Islet precursor cell (in vitro differentiated cells): ENCODE results near the gene ACBD6.

Experiments used
- DNase-seq: peaks from one replicate; pipeline ENCODE4 v3.0.0-alpha.2; 2018

Gene ACBD6

DNA sequence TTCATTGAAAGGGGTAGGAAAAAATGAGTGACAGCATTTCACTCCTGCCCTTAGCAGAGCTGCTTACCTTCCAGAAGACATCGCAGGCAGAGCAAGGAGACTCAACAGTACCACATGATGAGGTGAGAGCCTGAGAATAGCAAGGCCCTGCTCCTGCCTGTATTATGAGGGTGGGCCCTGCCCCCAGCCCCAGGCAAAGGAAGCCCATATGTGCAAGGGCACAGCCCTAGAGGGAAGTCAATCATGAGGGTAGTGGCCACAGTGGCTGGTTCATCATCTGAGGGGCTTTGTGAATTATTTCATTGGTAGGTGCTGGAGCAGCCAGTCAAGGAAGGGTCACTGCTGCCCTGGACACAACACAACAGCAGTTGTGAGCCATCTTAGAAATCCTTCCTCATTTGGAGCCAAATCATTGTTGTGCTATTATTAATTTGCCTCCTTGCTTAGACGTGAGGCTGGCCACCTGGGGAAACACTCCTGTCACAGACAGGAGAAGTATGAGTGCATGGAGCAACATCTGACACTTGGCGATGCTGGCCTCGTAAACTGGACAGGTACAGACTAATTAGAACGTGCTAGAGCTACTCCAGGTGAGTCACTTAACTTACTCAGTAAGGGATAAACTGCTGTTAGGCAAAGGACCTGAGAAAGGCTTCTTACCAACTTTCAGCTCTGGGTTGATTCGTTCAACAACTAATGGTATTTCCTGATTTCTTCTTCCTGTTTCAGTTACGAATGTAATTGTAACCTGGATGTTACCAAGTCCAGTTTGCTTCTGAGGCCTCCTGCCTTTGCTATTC is 22.7 kb upstream of the ACBD6 start:
- no peak for DNase-seq

DNA sequence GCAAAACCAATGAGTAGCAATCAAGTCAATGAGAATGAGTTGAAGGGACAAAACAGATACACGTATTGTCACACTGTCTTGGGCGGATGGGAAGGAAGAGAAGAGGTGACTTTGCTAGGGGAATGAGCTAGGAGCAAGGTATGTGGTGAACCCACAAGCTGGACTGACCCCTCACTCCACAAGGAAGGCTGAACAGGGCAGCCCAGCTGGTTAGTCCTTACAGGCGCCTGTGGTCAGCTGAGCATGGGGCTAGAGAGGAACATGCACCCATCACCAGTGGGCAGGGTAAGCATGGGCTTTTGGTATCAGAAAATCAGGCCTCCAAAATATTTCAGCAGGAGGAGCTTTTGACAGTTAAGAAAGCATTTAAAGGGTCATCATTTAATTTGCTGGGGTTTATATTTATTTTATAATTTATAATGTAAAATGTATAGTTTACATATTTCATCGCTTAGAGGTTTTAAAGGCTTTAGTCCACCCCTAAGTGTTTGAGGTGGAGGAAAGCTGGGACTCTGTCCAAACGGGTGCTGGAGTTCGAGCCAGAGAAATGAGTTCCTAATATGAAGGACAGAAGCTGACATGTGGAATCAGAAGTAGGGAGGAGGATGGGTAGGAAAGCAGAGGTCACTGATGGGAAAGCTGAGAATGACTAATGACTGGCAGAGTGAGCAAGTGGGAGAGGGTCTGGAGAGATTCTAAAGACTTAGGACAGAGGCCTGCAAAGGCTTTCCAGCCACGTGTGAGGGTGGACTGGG is 22.0 kb upstream of the ACBD6 start:
- no peak for DNase-seq

DNA sequence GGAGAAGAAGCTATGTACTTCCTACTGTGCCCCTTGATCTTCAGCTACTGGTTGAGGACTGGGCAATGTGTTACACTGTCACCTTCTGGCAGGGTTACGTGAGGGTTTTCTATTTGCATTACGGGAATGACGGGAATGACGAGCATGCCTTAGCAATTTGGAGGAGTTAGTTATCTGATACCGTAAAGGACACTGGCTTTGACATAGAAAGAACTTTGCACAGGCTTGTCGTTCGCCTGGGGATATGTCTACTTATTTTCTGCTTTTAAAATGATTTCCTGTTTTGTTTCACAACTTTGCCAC is 19.8 kb upstream of the ACBD6 start:
- DNase-seq, result peak; percentile 91

DNA sequence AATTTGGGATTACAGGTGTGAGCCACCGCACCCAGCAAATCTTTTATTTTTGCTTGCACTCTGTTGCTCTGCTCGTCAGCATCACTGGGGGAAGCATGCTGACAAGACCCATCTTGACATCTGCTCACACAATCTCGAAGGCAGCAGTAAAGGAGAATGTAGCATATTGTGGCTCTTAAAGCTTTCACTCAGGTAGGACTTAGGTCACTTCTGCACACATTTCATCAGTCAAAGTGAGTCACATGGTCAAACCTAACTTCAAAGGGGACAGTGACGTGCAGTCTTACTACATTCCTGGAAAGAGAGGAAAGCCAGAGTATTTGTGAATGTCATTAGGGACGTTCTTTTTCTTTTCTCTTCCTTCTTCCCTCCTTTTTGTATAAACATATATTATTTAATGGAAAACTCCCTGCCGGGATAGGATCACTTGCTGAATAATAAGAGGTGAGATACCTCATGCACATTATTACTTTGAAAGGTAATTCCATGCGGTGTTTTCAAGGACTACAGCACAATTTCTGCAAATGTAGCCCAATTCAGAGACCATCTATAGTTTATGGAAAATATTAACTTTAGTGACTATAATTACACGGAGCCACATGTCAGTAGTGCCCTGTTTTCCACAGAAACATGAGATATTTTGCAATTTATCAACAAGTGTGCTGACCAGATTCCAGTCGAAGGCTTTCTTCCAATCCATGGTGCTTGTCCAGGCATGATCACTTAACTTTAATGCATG is 19.3 kb upstream of the ACBD6 start:
- peak; percentile 87 for DNase-seq

DNA sequence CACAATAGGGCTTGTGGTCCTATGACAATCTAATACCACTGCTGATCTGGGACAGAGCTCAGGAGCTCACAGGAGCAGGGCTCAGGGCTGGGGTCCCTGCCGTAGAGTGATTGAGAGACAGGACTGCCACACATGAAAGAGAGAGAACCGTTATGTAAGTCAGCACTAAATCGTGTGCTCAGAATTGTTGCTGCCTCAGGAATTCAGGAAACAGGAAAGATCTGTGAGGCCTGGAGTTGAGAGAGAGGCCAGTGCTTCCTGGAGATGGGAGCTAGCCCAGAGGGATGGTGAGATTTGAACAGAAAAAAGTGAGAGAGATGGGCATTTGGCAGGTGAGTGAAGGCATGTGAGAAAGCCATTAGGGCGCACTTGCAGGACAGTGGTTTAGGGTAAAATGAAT is 17.5 kb upstream of the ACBD6 start:
- DNase-seq, result no peak

DNA sequence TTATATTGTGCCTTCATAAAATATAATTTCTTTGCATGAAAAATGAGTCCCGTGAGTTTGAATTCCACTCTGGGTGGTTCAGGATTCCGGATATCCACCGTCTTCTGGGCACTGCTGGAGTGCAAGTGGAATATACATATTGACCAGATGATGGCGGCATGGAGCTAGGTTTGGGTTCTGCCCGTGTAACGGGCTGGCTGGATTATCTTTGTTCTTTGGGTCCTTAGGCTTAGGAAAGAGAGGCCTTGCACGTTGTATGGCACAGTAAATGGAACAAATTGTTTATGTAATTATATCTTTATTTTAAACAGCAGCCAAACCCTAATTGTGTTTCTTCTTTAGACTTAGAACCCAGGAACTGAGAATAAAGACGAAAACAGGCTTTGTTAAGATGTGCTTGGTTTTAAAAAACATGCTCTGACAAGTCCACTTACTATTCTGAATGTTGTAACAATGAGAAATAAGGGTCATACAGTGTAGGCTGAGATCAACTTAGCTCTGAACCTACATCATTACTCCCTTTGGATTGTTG is 13.5 kb upstream of the ACBD6 start:
- DNase-seq, result peak; percentile 86

DNA sequence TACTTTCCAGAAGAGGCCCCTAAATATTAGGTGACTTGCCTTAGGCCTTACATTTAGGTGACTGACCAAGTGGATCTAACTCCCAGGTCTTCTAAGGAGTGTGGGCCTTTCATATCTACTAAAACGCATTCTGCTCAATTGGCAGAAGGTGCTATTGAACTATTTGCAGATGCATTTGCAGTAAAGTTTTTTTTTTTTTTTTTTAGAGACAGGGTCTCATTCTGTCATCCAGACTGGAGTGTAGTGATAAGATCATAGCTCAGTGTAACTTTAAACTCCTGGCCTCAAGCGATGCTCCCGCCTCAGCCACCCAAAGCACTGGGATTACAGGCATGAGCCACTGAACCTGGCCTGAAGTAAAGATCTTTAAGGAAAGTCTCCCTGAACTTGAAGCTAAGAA is 13.0 kb upstream of the ACBD6 start:
- DNase-seq, result peak; percentile 66

DNA sequence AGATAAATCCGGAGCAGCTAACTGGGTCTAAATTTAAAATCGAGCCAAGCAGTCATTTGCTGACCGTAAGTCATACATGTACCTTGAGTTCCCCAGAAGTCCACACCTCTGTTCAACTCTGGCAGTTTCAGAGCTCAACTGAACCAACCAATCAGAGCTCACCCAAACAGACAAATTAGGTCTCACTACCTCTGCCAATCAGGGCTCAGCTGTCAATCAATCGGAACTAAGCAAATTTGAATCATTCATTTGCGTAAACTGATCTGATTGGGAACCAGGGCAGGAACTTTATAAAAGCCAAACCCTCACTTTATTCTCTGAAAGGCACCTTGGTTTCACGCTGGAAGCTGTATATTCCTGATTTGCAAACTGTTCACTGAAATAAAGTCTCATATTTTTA is 11.2 kb upstream of the ACBD6 start:
- DNase-seq, result no peak

DNA sequence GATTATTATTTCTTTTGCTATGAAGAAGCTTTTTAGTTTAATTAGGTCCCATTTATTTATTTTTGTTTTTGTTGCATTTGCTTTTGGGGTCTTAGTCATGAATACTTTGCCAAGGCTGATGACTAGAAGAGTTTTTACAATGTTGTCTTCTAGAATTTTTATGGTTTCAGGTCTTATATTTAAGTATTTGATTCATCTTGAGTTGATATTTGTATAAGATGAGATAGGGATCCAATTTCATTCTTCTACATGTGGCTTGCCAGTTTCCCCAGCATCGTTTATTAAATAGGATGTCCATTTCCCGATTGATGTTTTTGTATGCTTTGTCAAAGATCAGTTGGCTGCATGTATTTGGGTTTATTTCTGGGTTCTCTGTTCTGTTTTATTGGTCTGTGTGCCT is 8.5 kb upstream of the ACBD6 start:
- no peak for DNase-seq

DNA sequence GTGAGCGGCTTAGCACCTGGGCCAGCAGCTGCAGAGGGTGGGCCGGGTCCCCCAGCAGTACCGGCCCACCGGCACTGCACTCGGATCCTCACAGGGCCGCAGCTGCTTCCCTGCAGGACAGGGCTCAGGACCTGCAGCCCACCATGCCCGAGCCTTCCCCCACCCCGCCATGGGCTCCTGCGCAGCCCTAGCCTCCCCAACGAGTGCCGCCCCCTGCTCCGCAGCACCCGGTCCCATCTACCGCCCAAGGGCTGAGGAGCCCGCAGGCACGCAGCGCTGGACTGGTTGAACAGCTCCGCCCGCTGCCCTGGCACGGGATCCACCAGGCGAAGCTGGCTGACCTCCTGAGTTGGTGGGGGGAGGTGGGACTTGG is 6.3 kb upstream of the ACBD6 start:
- no peak for DNase-seq

DNA sequence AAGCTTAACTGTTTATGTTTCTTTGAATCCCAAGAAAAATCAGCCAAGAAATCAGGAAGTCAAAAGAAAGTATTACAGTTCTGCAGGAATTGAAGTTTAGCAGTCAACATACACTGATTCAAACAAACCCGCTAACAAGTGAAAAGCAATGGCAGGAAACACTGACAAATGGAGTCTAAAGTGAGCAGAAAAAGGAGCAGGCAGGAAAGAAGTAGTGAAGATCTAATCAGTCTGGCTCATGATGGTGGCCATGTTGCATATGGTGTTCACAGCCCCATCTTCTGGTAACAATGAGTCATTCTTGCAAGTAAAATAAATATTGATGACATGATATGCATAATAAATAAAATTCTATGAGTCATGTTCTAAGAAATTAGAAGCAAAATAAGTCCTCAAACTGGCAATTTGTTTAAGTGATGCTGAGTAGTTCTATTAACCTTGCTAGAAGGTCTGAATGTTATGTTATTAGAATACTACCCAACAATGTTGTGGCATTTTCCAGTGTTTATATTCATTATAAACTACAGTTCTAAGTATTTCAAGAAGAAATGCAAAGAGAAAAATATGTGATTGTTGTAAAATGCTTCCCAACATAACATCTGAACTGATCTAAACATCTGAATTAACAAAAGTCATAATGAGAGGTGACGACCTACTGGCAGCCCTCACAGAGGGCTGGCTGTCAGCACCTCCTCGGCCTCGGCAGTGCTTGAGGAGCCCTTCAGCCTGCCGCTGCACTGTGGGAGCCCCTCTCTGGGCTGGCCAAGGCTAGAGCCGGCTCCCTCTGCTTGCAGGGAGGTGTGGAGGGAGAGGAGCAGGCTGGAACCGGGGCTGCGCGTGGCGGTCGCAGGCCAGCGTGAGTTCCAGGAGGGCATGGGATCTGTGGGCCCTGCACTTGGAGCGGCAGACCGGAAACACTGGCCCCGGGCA is 5.7 kb upstream of the ACBD6 start:
- no peak for DNase-seq

DNA sequence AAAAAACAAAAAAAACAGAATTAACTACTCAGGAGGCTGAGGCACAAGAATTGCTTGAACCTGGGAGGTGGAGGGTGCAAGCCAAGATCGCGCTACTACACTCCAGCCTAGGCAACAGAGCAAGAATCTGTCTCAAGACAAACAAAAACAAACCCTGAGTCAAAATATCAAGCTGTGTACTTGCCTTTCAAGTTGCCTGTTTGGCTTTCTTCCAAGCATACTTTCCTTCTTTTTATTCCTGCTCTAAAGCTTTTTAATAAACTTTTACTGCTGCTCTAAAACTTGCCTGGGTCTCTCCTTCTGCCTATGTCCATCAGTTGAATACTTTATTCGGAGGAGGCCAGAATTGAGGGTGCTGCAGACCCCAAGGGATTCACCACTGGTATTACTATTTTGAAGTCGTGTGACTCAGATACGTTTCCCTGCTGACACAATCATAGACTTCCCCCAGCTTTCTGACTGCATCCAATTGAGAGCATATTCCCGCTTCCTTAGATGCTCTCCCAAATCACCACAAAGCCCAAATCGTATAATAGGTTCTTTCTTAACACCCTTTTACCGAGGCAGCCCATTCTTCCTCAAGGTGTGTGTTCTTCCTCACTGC is 3.5 kb upstream of the ACBD6 start:
- DNase-seq, result no peak

DNA sequence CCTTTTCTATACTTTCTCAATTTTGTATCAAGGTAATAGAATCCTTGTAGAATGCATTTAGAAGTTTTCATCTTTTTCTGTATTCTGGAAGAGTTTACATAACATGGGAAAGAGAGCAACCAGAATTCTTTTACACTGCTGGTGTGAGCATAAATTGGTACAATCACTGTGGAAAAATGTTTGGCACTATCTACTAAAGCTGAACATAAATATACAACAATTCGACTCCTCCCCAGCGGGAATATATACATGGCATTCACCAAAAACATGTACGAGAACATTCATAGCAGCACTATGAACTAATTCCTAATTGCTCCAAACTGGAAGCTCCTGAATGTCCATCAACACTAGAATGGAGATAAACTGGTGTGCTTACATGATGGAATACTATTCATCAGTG is 1.8 kb upstream of the ACBD6 start:
- DNase-seq, result no peak

DNA sequence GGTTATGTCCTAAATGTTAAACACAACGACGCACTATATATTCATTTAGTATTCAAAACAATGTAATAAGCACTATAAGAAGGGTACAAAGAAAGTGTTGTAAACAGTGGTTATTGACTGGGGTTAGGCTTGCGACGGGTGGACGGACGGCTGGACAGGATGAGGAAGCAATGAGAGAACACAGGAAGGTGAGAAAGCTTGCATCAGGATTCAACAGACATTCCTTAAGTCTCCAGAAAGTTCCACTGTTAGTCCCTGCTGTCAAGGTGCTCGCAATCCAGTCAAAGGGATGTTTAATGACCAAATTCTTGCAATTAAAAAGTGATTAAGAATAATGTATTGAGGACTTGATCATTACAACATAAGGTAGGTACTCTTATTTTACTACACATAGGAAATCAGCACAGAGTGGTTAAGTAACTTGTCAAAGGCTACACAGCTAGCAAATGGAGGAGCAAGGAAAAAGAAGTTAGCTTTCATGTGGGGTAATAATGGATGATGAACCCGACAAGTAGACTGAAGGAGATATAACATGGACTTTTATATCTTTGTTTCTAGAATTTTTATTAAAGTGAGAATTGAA is 994 bp upstream of the ACBD6 start:
- DNase-seq, result no peak

DNA sequence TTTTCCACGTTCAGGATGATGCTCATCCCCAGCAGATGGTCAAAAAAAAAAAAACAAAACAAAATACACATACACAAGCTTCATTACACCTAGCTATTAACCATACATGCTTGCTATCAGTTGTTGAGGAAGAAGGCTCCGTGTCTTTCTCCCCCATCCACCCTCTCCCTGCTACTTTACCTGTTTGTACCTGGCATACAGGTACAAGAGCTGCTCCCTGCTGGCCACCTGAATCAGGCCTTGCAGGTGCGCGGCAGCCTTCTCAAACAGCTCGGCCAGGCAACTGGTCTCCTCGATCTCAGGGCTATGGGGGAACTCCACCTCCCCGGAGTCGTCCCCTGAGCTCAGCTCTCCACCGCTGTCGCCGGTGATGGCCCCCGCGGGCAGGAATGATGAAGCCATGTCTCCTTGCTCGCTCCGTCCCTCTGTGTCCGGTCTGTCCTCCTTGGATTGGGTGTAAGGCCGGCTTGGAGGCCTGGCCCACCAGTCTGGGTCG is 464 bp downstream of the ACBD6 start:
- no peak for DNase-seq

DNA sequence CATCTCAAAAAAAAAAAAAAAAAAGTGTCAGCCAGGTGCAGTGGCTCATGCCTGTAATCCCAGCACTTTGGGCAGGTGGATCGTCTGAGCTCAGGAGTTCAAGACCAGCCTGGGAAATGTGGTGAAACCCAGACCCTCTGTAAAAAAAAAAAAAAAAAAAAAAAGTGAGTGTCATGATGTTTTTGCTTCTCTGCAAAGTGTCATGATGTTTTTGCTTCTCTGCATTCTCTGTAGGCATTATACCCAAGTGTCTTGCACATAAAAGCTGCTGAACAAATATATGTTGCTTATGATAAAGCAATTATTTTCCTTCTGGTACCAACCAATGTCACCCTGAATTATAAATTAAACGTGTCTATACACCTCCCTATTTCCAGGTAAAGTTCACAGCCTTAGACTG is 1.7 kb downstream of the ACBD6 start:
- DNase-seq, result no peak

DNA sequence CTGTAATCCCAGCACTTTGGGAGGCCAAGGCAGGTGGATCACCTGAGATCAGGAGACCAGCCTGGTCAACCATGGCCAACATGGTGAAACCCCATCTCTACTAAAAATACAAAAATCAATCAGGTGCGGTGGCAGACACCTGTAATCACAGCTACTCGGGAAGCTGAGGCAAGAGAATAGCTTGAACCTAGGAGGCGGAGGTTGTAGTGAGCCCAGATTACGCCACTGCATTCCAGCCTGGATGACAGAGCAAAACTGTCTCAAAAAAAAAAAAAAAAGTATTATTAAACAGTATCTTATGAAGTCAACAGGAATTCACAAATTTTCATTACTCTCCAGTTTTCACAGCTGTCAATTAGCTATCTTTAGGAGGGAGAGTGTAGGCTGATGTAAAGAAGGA is 3.8 kb downstream of the ACBD6 start:
- no peak for DNase-seq

DNA sequence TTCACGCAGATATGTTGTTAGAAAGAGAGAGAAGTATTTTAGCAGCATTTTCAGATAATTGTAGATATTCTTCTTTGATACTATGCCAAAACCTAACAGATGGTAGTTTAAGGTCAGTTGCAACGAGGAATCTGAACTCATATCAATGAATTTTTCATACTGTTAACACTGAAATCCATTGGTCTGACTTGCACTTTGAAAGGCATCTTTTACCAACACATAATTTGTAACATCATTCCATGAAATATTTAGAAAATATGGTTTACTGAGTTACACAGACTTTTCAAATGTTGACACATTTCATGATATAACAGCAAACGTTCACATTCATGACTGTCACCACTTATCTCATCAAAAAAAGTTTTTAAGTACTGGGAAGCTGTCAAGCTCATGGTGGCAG is 4.6 kb downstream of the ACBD6 start:
- no peak for DNase-seq

DNA sequence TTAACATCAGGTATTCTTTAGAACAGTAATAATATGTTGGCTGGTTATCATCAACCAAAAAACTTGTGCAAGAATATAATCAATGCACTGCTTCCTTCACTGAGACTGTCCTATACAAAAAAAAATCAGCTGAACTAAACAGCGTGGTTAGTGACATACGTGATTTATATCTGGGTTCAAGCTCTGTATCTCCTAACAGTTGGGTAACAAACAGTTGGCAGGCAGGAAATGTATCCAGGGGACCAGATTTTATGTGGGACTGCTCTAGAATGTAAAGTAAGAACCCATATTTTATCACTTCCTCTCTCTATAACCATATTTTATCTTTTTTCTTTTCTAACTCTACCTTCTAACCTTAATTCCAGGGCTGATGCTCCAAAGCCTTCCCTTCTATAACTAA is 8.0 kb downstream of the ACBD6 start:
- no peak for DNase-seq

DNA sequence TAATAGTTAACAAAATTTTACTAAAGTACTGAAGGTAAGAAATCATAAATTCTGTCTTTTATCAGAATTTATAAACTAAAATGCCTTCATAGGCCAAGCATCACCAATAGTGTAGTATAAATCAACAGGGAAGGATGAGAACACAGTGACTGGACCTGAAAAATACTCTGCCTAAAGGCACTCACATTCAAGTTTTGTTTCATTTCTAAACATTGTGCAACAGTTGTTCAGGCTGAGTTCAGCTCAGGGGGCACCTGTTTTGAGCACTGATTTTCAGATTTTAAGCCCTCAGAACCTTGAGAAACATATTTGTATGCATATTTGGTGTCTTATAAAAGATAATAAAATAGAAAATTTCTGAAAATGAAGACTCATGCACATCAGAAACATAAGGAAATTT is 12.4 kb downstream of the ACBD6 start:
- DNase-seq, result no peak

DNA sequence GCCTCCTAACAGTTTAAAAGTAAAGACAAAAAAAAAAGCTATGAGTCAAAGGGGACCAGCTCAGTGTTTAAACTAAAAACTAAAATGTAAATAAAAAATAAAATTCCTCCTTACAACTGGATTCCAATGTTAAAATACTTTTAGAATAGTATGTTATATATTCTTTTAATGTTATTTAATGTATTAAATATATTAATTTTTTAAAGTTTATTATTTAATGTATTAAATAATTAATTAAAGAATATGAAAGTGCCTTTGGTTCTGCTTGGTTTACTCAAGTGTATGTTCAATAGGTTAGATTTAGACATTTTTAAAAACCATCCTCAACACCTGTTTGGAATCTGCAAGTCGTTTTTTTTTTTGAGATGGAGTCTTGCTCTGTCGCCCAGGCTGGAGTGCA is 13.1 kb downstream of the ACBD6 start:
- no peak for DNase-seq

DNA sequence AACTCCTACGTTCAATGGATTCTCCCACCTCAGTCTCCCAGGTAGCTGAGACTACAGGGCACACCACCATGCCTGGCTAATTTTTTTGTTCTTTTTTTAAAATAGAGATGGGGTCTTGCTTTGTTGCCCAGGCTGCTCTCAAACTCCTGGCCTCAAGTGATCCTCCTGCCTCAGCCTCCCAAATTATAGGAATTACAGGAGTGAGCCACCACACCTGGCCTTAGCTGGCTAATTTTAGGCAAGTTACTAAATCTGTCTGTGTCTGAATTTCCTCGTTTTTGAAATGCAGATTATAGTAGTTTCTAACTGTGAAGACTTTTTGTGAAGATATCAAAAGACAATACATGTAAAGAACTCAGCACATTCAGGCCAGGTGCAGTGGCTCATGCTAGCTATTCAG is 13.7 kb downstream of the ACBD6 start:
- DNase-seq, result no peak
